Measurements from ENCODE around the gene ABHD17A. TPM values are rescaled to one million over a fixed set of nuclear protein-coding genes. Genes with fewer than 3 reads are reported as not detected.

ABHD17A gene
- total and polyA plus RNA-seq, 2 of the 8 experiments (the other 6 are each of a cell fraction or from before 2014, with no cell fraction given), result 41.2 to 87.4 TPM

DNA sequence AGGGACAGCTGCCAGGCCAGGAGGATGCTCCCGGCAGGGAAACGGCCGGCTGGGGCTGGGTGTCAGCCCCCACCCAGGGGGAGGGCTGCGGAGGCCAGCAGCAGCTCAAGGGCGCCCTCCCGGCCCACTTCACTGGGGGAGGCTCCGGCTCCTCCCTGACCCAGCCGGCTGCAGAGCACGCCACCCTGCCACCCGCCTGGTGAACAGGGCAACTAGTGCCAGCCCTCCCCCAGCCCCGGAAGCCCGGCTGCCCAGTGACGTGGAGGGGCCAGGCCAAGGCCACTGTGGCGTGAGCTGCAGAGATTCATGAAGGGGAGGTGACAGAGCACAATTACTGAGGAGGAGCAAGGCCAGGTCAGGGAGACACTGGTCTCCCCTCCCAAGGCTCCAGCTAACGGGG is 51.8 kb downstream of the ABHD17A start (continued):
- TF ChIP-seq TAF7 (optimal IDR thresholded peaks at IDR 0.05; ENCODE audit: borderline replicate concordance, low read depth, low read length), result no peak
- no peak for TF ChIP-seq SIRT6 (IDR thresholded peaks at IDR 0.05; ENCODE audit: low read length)
